Effector memory CD4-positive, alpha-beta T cell (primary cell): Measurements from ENCODE around the gene MREG.
"Not testable (repeated sequence)": the region's sequence is repeated elsewhere in the genome, so short reads cannot be mapped to it uniquely, and the experiment has no call there.

Experiments
- DNase-seq, 3 donors: peaks; one replicate each; pipeline ENCODE4 v3.0.0-alpha.2; 2020
- H3K27ac ChIP-seq: 2 replicates; pipeline ENCODE4 v1.7.0; 2013; ENCODE audit warnings: mild to moderate bottlenecking, low read length, moderate library complexity; ENCODE audit not compliant: insufficient read depth, poor library complexity, severe bottlenecking
- H3K27me3 ChIP-seq: replicated peaks from 2 replicates; pipeline ENCODE4 v1.7.0; 2013; ENCODE audit warnings: mild to moderate bottlenecking, low read length; ENCODE audit not compliant: insufficient read depth, control insufficient read depth, poor library complexity, severe bottlenecking
- H3K36me3 ChIP-seq: 2 replicates; pipeline ENCODE4 v1.7.0; 2013; ENCODE audit warnings: mild to moderate bottlenecking, low read length, moderate library complexity; ENCODE audit not compliant: control insufficient read depth, insufficient read depth
- H3K4me1 ChIP-seq: 2 replicates; pipeline ENCODE4 v1.7.0; 2013; ENCODE audit warnings: low read length, mild to moderate bottlenecking; ENCODE audit not compliant: control insufficient read depth, insufficient read depth, poor library complexity, severe bottlenecking
- H3K4me3 ChIP-seq: 2 replicates; pipeline ENCODE4 v1.7.0; 2013; ENCODE audit warnings: low read length, low read depth, mild to moderate bottlenecking; ENCODE audit not compliant: insufficient read depth, poor library complexity, severe bottlenecking
- H3K9me3 ChIP-seq: 2 replicates; pipeline ENCODE4 v1.7.0; 2013; ENCODE audit warnings: mild to moderate bottlenecking, low read length, moderate library complexity; ENCODE audit not compliant: control insufficient read depth

The MREG gene

GRCh38 chr2:215966274-215966673, 47.1 kb downstream of the MREG start:
- H3K27me3 ChIP-seq: no peaks in the 10 kb centered on the region
- H3K4me1 ChIP-seq: no peaks in the 10 kb centered on the region
- DNase-seq: no peak
- no peaks in the 10 kb centered on the region for H3K36me3 ChIP-seq
- no peaks in the 10 kb centered on the region for H3K9me3 ChIP-seq
- H3K4me3 ChIP-seq: no peak overlapping the region
- no peak overlapping the region for H3K27ac ChIP-seq

- no peaks in the 10 kb centered on the region for H3K4me1 ChIP-seq
- no peak for DNase-seq
- no peaks in the 10 kb centered on the region for H3K9me3 ChIP-seq
- no peak overlapping the region for H3K27ac ChIP-seq
- H3K27me3 ChIP-seq: no peaks in the 10 kb centered on the region
- H3K36me3 ChIP-seq: no peaks in the 10 kb centered on the region
- no peak overlapping the region for H3K4me3 ChIP-seq
Measured at GRCh38 chr2:215965532-215966165, 47.7 kb downstream of the MREG start.

GRCh38 chr2:215961981-215962380, 51.4 kb downstream of the MREG start:
- H3K9me3 ChIP-seq: no peaks in the 10 kb centered on the region
- no peaks in the 10 kb centered on the region for H3K36me3 ChIP-seq
- H3K4me3 ChIP-seq: no peak overlapping the region
- no peak for DNase-seq
- no peaks in the 10 kb centered on the region for H3K4me1 ChIP-seq
- no peaks in the 10 kb centered on the region for H3K27me3 ChIP-seq
- H3K27ac ChIP-seq: no peak overlapping the region

- H3K36me3 ChIP-seq: no peaks in the 10 kb centered on the region
- H3K4me3 ChIP-seq: no peak overlapping the region
- DNase-seq: no peak
- no peaks in the 10 kb centered on the region for H3K9me3 ChIP-seq
- no peaks in the 10 kb centered on the region for H3K4me1 ChIP-seq
- H3K27me3 ChIP-seq: no peaks in the 10 kb centered on the region
- no peak overlapping the region for H3K27ac ChIP-seq
Measured at GRCh38 chr2:215958257-215958656, 55.1 kb downstream of the MREG start.

- H3K36me3 ChIP-seq, H3K4me1 ChIP-seq, H3K27ac ChIP-seq, H3K9me3 ChIP-seq, H3K4me3 ChIP-seq, H3K27me3 ChIP-seq, DNase-seq: not testable (repeated sequence)
Measured at GRCh38 chr2:215957354-215958122, 55.8 kb downstream of the MREG start.

- no peaks in the 10 kb centered on the region for H3K4me1 ChIP-seq
- H3K27ac ChIP-seq: no peak overlapping the region
- DNase-seq: no peak
- H3K9me3 ChIP-seq: no peaks in the 10 kb centered on the region
- H3K36me3 ChIP-seq: no peaks in the 10 kb centered on the region
- H3K4me3 ChIP-seq: no peak overlapping the region
- no peaks in the 10 kb centered on the region for H3K27me3 ChIP-seq
Measured at GRCh38 chr2:215952860-215953637, 60.3 kb downstream of the MREG start.

- H3K27ac ChIP-seq: no peak overlapping the region
- DNase-seq: no peak
- H3K36me3 ChIP-seq: no peaks in the 10 kb centered on the region
Measured at GRCh38 chr2:215951558-215951957, 61.8 kb downstream of the MREG start.

GRCh38 chr2:215949991-215950404, 63.4 kb downstream of the MREG start:
- no peak for DNase-seq
- no peaks in the 10 kb centered on the region for H3K9me3 ChIP-seq
- H3K27ac ChIP-seq: no peak overlapping the region
- H3K27me3 ChIP-seq: no peaks in the 10 kb centered on the region
- H3K4me3 ChIP-seq: no peak overlapping the region
- H3K36me3 ChIP-seq: no peaks in the 10 kb centered on the region
- no peaks in the 10 kb centered on the region for H3K4me1 ChIP-seq

More at GRCh38 chr2:215951558-215951957, 61.8 kb downstream of the MREG start:
- no peaks in the 10 kb centered on the region for H3K4me1 ChIP-seq
- no peaks in the 10 kb centered on the region for H3K27me3 ChIP-seq
- H3K9me3 ChIP-seq: no peaks in the 10 kb centered on the region
- H3K4me3 ChIP-seq: no peak overlapping the region

- Histone ChIP-seq H3K4me1 (no peaks in the 10 kb centered on the region), H3K27ac (no peak overlapping the region), H3K9me3 (no peaks in the 10 kb centered on the region), H3K4me3 (no peak overlapping the region), H3K27me3 (no peaks in the 10 kb centered on the region), H3K36me3 (no peaks in the 10 kb centered on the region)
- DNase-seq: no peak
Measured at GRCh38 chr2:215948051-215948450, 65.3 kb downstream of the MREG start.

GRCh38 chr2:215946586-215946985, 66.8 kb downstream of the MREG start:
- H3K27me3 ChIP-seq: no peaks in the 10 kb centered on the region
- H3K4me1 ChIP-seq: no peaks in the 10 kb centered on the region
- no peak overlapping the region for H3K27ac ChIP-seq
- H3K4me3 ChIP-seq: no peak overlapping the region
- no peaks in the 10 kb centered on the region for H3K9me3 ChIP-seq
- DNase-seq: no peak
- no peaks in the 10 kb centered on the region for H3K36me3 ChIP-seq
